H1 (cell line): ENCODE results near the gene TRIM9.

Experiments
- CBX5 ChIP-seq: fragments of 300-800, 300-1000 bp; sonication (generic); IDR thresholded peaks from 2 replicates; pipeline ENCODE4 v1.7.1; 2016; ENCODE audit warnings: antibody characterized with exemption, low read length, low read depth
- CEBPB ChIP-seq: IDR thresholded peaks from 2 replicates; pipeline ENCODE4 v1.6.1; 2012; ENCODE audit warnings: low read depth, low read length
- CHD2 ChIP-seq: IDR thresholded peaks from 2 replicates; pipeline ENCODE4 v1.6.1; 2012; ENCODE audit warnings: low read length, improper control_type of control experiment
- CREB1 ChIP-seq: IDR thresholded peaks from 2 replicates; pipeline ENCODE4 v1.6.1; 2012; ENCODE audit warnings: inconsistent platforms
- GABPA ChIP-seq: IDR thresholded peaks from 2 replicates; pipeline ENCODE4 v1.6.1; 2011; ENCODE audit warnings: mild to moderate bottlenecking, low read length, moderate library complexity, borderline replicate concordance; ENCODE audit not compliant: insufficient read depth
- JUN ChIP-seq: IDR thresholded peaks from 2 replicates; pipeline ENCODE4 v1.6.1; 2011; ENCODE audit warnings: low read depth, mild to moderate bottlenecking, improper control_type of control experiment, low read length
- JUND ChIP-seq: IDR thresholded peaks from 2 replicates; pipeline ENCODE4 v1.6.1; 2011; ENCODE audit warnings: mild to moderate bottlenecking, improper control_type of control experiment, low read length
- POLR2A ChIP-seq, 2 experiments: IDR thresholded peaks; 1 replicate in 1 of 2; 2 replicates in 1 of 2; pipeline ENCODE4 v1.6.1; 2011; ENCODE audit warnings: low read depth in 2 of 2, low read length in 2 of 2, mild to moderate bottlenecking in 2 of 2; ENCODE audit errors: control extremely low read depth in 1 of 2
- POLR2AphosphoS5 ChIP-seq: IDR thresholded peaks from 2 replicates; pipeline ENCODE4 v1.6.1; 2011; ENCODE audit warnings: low read depth, low read length
- RNF2 ChIP-seq: fragments of 200-900, 300-1000 bp; sonication (generic); IDR thresholded peaks from 2 replicates; pipeline ENCODE4 v1.7.1; 2016; ENCODE audit warnings: borderline replicate concordance, low read depth, mild to moderate bottlenecking, antibody characterized with exemption, low read length; ENCODE audit not compliant: poor library complexity, severe bottlenecking; ENCODE audit errors: missing control alignments
- SRF ChIP-seq: IDR thresholded peaks from 2 replicates; pipeline ENCODE4 v1.6.1; 2011; ENCODE audit warnings: mild to moderate bottlenecking, low read depth, low read length, moderate library complexity
- TAF1 ChIP-seq: IDR thresholded peaks from 2 replicates; pipeline ENCODE4 v1.6.1; 2011; ENCODE audit warnings: mild to moderate bottlenecking, low read depth, low read length
- TF ChIP-seq, protein P1 (sequence below), 3 experiments: IDR thresholded peaks; 1 replicate in 2 of 3; 2 replicates in 1 of 3; pipeline versions ENCODE4 v1.5.1 to v1.6.1; 2011; ENCODE audit warnings: low read length in 3 of 3, mild to moderate bottlenecking in 3 of 3, inconsistent platforms in 2 of 3, low read depth in 1 of 3, moderate library complexity in 1 of 3; ENCODE audit not compliant: insufficient read depth in 1 of 3; ENCODE audit errors: control extremely low read depth in 1 of 3

DNA sequence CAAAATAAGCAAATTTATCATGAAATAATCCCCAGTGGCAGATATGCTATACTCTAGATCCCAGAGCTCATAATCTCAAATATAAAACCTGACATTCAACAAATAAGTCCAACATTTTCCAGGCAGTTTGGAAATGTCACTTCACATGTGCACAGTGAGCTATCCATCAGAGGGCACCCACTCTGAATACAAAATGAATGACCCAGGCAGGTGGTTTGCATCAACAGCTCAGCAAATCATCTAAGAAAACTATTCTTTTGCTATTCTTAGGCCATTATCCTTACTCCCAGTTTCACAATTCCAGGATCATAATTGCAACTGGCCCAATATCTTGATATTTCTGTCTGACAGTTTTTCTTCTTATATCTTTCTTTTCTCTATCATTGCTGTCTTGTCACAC lies 38.5 kb downstream of the TRIM9 start:
- TF ChIP-seq, protein P1, sequence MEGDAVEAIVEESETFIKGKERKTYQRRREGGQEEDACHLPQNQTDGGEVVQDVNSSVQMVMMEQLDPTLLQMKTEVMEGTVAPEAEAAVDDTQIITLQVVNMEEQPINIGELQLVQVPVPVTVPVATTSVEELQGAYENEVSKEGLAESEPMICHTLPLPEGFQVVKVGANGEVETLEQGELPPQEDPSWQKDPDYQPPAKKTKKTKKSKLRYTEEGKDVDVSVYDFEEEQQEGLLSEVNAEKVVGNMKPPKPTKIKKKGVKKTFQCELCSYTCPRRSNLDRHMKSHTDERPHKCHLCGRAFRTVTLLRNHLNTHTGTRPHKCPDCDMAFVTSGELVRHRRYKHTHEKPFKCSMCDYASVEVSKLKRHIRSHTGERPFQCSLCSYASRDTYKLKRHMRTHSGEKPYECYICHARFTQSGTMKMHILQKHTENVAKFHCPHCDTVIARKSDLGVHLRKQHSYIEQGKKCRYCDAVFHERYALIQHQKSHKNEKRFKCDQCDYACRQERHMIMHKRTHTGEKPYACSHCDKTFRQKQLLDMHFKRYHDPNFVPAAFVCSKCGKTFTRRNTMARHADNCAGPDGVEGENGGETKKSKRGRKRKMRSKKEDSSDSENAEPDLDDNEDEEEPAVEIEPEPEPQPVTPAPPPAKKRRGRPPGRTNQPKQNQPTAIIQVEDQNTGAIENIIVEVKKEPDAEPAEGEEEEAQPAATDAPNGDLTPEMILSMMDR (IDR thresholded peaks at IDR 0.05; ENCODE audit: control extremely low read depth in 1 of 3, insufficient read depth in 1 of 3, low read depth in 1 of 3, low read length in 3 of 3), result no peak
- no peak for TF ChIP-seq RNF2
- no peak for TF ChIP-seq JUN
- no peak for TF ChIP-seq JUND
- no peak for TF ChIP-seq CBX5
- no peak for TF ChIP-seq POLR2AphosphoS5
- no peak for TF ChIP-seq TAF1
- TF ChIP-seq CREB1, result no peak
- TF ChIP-seq CHD2, result no peak
- TF ChIP-seq CEBPB, result no peak
- no peak for TF ChIP-seq GABPA
- TF ChIP-seq POLR2A (IDR thresholded peaks at IDR 0.05; ENCODE audit: control extremely low read depth in 1 of 2, low read depth in 2 of 2, low read length in 2 of 2), result no peak
- no peak for TF ChIP-seq SRF
